ENCODE measurements around the gene RAB30. TPM values are rescaled to one million over a fixed set of nuclear protein-coding genes. Genes with fewer than 3 reads are reported as not detected.
A peak's percentile ranks its signal among the peaks of the same experiment; 100 is the strongest.

Gene RAB30
- total RNA-seq, 1 donor from 2014 or later = 10.3 TPM

GRCh38 chr11:83037877-83038276 is 33.8 kb downstream of the RAB30 start:
- no peak for DNase-seq (ENCODE audit: low spot score in 2 of 2, unreplicated experiment in 2 of 2)
- Mint-ChIP-seq H3K4me3 (no peak overlapping the region), H3K9me3 (no peaks in the 10 kb centered on the region), H3K36me3 (no peaks in the 10 kb centered on the region), H3K27ac (peak overlapping the region; percentile 15), H3K27me3 (ENCODE audit: low read depth) (no peaks in the 10 kb centered on the region), H3K4me1 (peaks cover 31% of the 10 kb centered on the region)
- no peak for TF ChIP-seq CTCF (IDR thresholded peaks at IDR 0.05; ENCODE audit: unreplicated experiment)

- no peak for TF ChIP-seq CTCF (IDR thresholded peaks at IDR 0.05; ENCODE audit: unreplicated experiment)
- Mint-ChIP-seq H3K9me3 (no peaks in the 10 kb centered on the region), H3K27me3 (ENCODE audit: low read depth) (no peaks in the 10 kb centered on the region), H3K36me3 (no peaks in the 10 kb centered on the region), H3K27ac (no peak overlapping the region), H3K4me1 (peaks cover 31% of the 10 kb centered on the region), H3K4me3 (no peak overlapping the region)
- DNase-seq (ENCODE audit: low spot score in 2 of 2, unreplicated experiment in 2 of 2) = no peak
Measured at GRCh38 chr11:83036701-83037100, 35.0 kb downstream of the RAB30 start.

GRCh38 chr11:83035070-83035854 is 36.4 kb downstream of the RAB30 start:
- H3K9me3 Mint-ChIP-seq = no peaks in the 10 kb centered on the region
- H3K27ac Mint-ChIP-seq = no peak overlapping the region
- no peak for TF ChIP-seq CTCF (IDR thresholded peaks at IDR 0.05; ENCODE audit: unreplicated experiment)
- no peak for DNase-seq (ENCODE audit: low spot score in 2 of 2, unreplicated experiment in 2 of 2)
- H3K36me3 Mint-ChIP-seq = no peaks in the 10 kb centered on the region
- H3K4me3 Mint-ChIP-seq = no peak overlapping the region
- H3K27me3 Mint-ChIP-seq (ENCODE audit: low read depth) = no peaks in the 10 kb centered on the region
- peaks cover 31% of the 10 kb centered on the region for H3K4me1 Mint-ChIP-seq

GRCh38 chr11:83034673-83035014 is 37.1 kb downstream of the RAB30 start:
- peak overlapping the region; percentile 71 for H3K27ac Mint-ChIP-seq
- no peaks in the 10 kb centered on the region for H3K36me3 Mint-ChIP-seq
- H3K9me3 Mint-ChIP-seq = no peaks in the 10 kb centered on the region
- no peak for DNase-seq (ENCODE audit: low spot score in 2 of 2, unreplicated experiment in 2 of 2)
- TF ChIP-seq CTCF (IDR thresholded peaks at IDR 0.05; ENCODE audit: unreplicated experiment) = no peak
- no peak overlapping the region for H3K4me3 Mint-ChIP-seq
- H3K4me1 Mint-ChIP-seq = peaks cover 31% of the 10 kb centered on the region
- H3K27me3 Mint-ChIP-seq (ENCODE audit: low read depth) = no peaks in the 10 kb centered on the region

- no peak for DNase-seq (ENCODE audit: low spot score in 2 of 2, unreplicated experiment in 2 of 2)
- H3K4me3 Mint-ChIP-seq = peak overlapping the region; percentile 4
- no peaks in the 10 kb centered on the region for H3K27me3 Mint-ChIP-seq (ENCODE audit: low read depth)
- no peak for TF ChIP-seq CTCF (IDR thresholded peaks at IDR 0.05; ENCODE audit: unreplicated experiment)
- no peaks in the 10 kb centered on the region for H3K9me3 Mint-ChIP-seq
- H3K27ac Mint-ChIP-seq = peak overlapping the region; percentile 71
- H3K4me1 Mint-ChIP-seq = peaks cover 31% of the 10 kb centered on the region
- H3K36me3 Mint-ChIP-seq = no peaks in the 10 kb centered on the region
Measured at GRCh38 chr11:83033972-83034672, 37.6 kb downstream of the RAB30 start.
